Erythroblast (primary cell): ENCODE measurements around the gene CRB2.

Source experiments
- GATA1 ChIP-seq: IDR thresholded peaks from 2 replicates; pipeline ENCODE4 v1.6.1; 2011; ENCODE audit warnings: low read depth, mild to moderate bottlenecking, control low read depth, low read length, moderate library complexity
- POLR2A ChIP-seq: IDR thresholded peaks from 2 replicates; pipeline ENCODE4 v1.6.1; 2011; ENCODE audit warnings: mild to moderate bottlenecking, low read length

- TF ChIP-seq POLR2A (no peak), GATA1 (no peak)
Measured at GRCh38 chr9:123425836-123426365, 69.9 kb downstream of the CRB2 start.
